ENCODE data around the gene SLF1.

SLF1 gene

GRCh38 chr5:94725142-94725541 is 106.7 kb downstream of the SLF1 start:
- no peak for DNase-seq

- DNase-seq = no peak
Measured at GRCh38 chr5:94731471-94731870, 113.0 kb downstream of the SLF1 start.

- DNase-seq = no peak
Measured at GRCh38 chr5:94736498-94736897, 118.0 kb downstream of the SLF1 start.

- DNase-seq = no peak
Measured at GRCh38 chr5:94740286-94740685, 121.8 kb downstream of the SLF1 start.

- DNase-seq = no peak
Measured at GRCh38 chr5:94742852-94743251, 124.4 kb downstream of the SLF1 start.

GRCh38 chr5:94744906-94745305 is 126.4 kb downstream of the SLF1 start:
- DNase-seq = no peak

- no peak for DNase-seq
Measured at GRCh38 chr5:94745786-94746730, 127.6 kb downstream of the SLF1 start.

- DNase-seq = no peak
Measured at GRCh38 chr5:94746731-94747124, 128.3 kb downstream of the SLF1 start.

Data from T-helper 2 cell (primary cell).